Fibroblast of mammary gland (primary cell): ENCODE data around the gene DLG2.

ENCODE experiments used
- DNase-seq: peaks from one replicate; pipeline ENCODE4 v3.0.0-alpha.2; 2010; ENCODE audit warnings: low read depth
- H3K4me3 ChIP-seq: 2 replicates; pipeline ENCODE4 v1.5.1; 2011; ENCODE audit warnings: low read depth, mild to moderate bottlenecking, low read length, moderate library complexity; ENCODE audit not compliant: control insufficient read depth
- TF ChIP-seq, protein P1 (sequence below): conservative IDR thresholded peaks from 2 replicates; pipeline ENCODE4 v1.5.1; 2011; ENCODE audit warnings: low read depth, low read length, inconsistent platforms; ENCODE audit not compliant: control insufficient read depth, insufficient read depth

Gene DLG2

DNA sequence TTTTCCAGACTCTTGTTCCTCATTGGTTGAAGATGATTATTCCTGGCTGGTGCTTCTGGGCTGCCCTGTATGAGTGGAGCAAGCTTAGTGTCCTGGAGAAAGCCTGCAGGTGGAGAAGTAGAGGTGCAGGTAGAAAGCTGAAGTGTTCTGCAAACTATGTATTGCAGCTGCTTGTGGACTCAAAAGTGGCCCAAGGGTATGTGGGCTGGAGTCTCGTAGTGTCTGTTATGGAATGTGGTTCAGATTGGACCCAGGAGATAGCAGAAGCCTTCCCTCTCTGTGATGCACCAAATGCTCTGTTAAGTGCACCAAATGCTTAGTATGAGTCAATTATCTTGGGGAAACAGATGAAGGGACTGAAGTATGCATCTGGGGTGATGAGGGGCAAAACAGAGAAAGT, 2218.2 kb downstream of the DLG2 start:
- no peak for DNase-seq
- TF ChIP-seq, protein P1, sequence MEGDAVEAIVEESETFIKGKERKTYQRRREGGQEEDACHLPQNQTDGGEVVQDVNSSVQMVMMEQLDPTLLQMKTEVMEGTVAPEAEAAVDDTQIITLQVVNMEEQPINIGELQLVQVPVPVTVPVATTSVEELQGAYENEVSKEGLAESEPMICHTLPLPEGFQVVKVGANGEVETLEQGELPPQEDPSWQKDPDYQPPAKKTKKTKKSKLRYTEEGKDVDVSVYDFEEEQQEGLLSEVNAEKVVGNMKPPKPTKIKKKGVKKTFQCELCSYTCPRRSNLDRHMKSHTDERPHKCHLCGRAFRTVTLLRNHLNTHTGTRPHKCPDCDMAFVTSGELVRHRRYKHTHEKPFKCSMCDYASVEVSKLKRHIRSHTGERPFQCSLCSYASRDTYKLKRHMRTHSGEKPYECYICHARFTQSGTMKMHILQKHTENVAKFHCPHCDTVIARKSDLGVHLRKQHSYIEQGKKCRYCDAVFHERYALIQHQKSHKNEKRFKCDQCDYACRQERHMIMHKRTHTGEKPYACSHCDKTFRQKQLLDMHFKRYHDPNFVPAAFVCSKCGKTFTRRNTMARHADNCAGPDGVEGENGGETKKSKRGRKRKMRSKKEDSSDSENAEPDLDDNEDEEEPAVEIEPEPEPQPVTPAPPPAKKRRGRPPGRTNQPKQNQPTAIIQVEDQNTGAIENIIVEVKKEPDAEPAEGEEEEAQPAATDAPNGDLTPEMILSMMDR, result no peak
- H3K4me3 ChIP-seq, result no peak overlapping the region
